H9 (cell line): ENCODE measurements around the gene SLC7A14. TPM values are rescaled to one million over a fixed set of nuclear protein-coding genes. Genes with fewer than 3 reads are reported as not detected.

ENCODE experiments used
- DNase-seq: peaks from one replicate; pipeline ENCODE4 v3.0.0-alpha.2; 2017
- H2AFZ ChIP-seq: one replicate; pipeline ENCODE4 v1.6.1; 2013; ENCODE audit warnings: mild to moderate bottlenecking, low read length, control low read depth, moderate library complexity
- H2AK5ac ChIP-seq: 2 replicates; pipeline ENCODE4 v1.6.1; 2013; ENCODE audit warnings: low read length, control low read depth, mixed read lengths; ENCODE audit not compliant: insufficient read length
- H2BK120ac ChIP-seq: one replicate; pipeline ENCODE4 v1.6.1; 2013; ENCODE audit warnings: low read depth, mild to moderate bottlenecking, low read length, control low read depth, inconsistent platforms; ENCODE audit not compliant: poor library complexity, severe bottlenecking
- H2BK12ac ChIP-seq: 2 replicates; pipeline ENCODE4 v1.6.1; 2013; ENCODE audit warnings: low read length, control low read depth, mixed read lengths, low read depth; ENCODE audit not compliant: insufficient read length
- H2BK15ac ChIP-seq: 2 replicates; pipeline ENCODE4 v1.6.1; 2013; ENCODE audit warnings: low read depth, low read length, control low read depth
- H2BK20ac ChIP-seq: one replicate; pipeline ENCODE4 v1.6.1; 2013; ENCODE audit warnings: low read depth, mild to moderate bottlenecking, low read length, control low read depth, inconsistent platforms; ENCODE audit not compliant: poor library complexity, severe bottlenecking
- H2BK5ac ChIP-seq: 2 replicates; pipeline ENCODE4 v1.6.1; 2013; ENCODE audit warnings: low read length, control low read depth, mixed read lengths; ENCODE audit not compliant: insufficient read length
- H3K14ac ChIP-seq: 2 replicates; pipeline ENCODE4 v1.6.1; 2013; ENCODE audit warnings: low read length, control low read depth; ENCODE audit not compliant: insufficient read depth
- H3K18ac ChIP-seq: 2 replicates; pipeline ENCODE4 v1.6.1; 2013; ENCODE audit warnings: low read depth, mild to moderate bottlenecking, mixed read lengths, low read length, control low read depth; ENCODE audit not compliant: insufficient read length
- H3K23ac ChIP-seq: 2 replicates; pipeline ENCODE4 v1.6.1; 2013; ENCODE audit warnings: low read length, control low read depth, mixed read lengths, low read depth; ENCODE audit not compliant: insufficient read length
- H3K23me2 ChIP-seq: 2 replicates; pipeline ENCODE4 v1.6.1; 2013; ENCODE audit warnings: low read depth, mild to moderate bottlenecking, mixed read lengths, low read length, control low read depth; ENCODE audit not compliant: insufficient read length, poor library complexity, severe bottlenecking
- H3K27ac ChIP-seq: 2 replicates; pipeline ENCODE4 v1.5.1; 2013; ENCODE audit warnings: low read length, control low read depth, mixed read lengths, low read depth; ENCODE audit not compliant: insufficient read length
- H3K27me3 ChIP-seq: 2 replicates; pipeline ENCODE4 v1.6.1; 2013; ENCODE audit warnings: low read length, control low read depth, inconsistent platforms; ENCODE audit not compliant: insufficient read depth
- H3K4ac ChIP-seq: 2 replicates; pipeline ENCODE4 v1.6.1; 2013; ENCODE audit warnings: low read depth, mild to moderate bottlenecking, control low read depth, inconsistent platforms, low read length, moderate library complexity
- H3K4me1 ChIP-seq: 2 replicates; pipeline ENCODE4 v1.6.1; 2013; ENCODE audit warnings: low read length, control low read depth, inconsistent platforms; ENCODE audit not compliant: insufficient read depth
- H3K4me2 ChIP-seq: 2 replicates; pipeline ENCODE4 v1.6.1; 2013; ENCODE audit warnings: low read length, control low read depth, mixed read lengths; ENCODE audit not compliant: insufficient read length, insufficient read depth
- H3K56ac ChIP-seq: 2 replicates; pipeline ENCODE4 v1.6.1; 2013; ENCODE audit warnings: low read depth, mild to moderate bottlenecking, mixed read lengths, low read length, control low read depth; ENCODE audit not compliant: insufficient read length
- H3K79me1 ChIP-seq: 2 replicates; pipeline ENCODE4 v1.6.1; 2013; ENCODE audit warnings: low read depth, mild to moderate bottlenecking, moderate library complexity, low read length, control low read depth, inconsistent platforms; ENCODE audit not compliant: insufficient read depth, poor library complexity, severe bottlenecking
- H3K79me2 ChIP-seq: 2 replicates; pipeline ENCODE4 v1.6.1; 2013; ENCODE audit warnings: low read length, control low read depth, inconsistent platforms; ENCODE audit not compliant: insufficient read depth
- H3K9ac ChIP-seq: 2 replicates; pipeline ENCODE4 v1.6.1; 2013; ENCODE audit warnings: low read length, control low read depth, mixed read lengths; ENCODE audit not compliant: insufficient read length; ENCODE audit errors: extremely low read depth
- H3K9me3 ChIP-seq: one replicate; pipeline ENCODE4 v1.6.1; 2013; ENCODE audit warnings: low read depth, low read length, inconsistent platforms; ENCODE audit not compliant: control insufficient read depth
- H3T11ph ChIP-seq: one replicate; pipeline ENCODE4 v1.6.1; 2013; ENCODE audit warnings: mild to moderate bottlenecking, low read length, control low read depth, inconsistent platforms
- H4K20me1 ChIP-seq: one replicate; pipeline ENCODE4 v1.6.1; 2013; ENCODE audit not compliant: control insufficient read depth, insufficient read length, insufficient read depth
- H4K5ac ChIP-seq: 2 replicates; pipeline ENCODE4 v1.6.1; 2013; ENCODE audit warnings: low read depth, mild to moderate bottlenecking, mixed read lengths, low read length, control low read depth; ENCODE audit not compliant: insufficient read length
- H4K8ac ChIP-seq: replicated peaks from 2 replicates; pipeline ENCODE4 v1.6.1; 2013; ENCODE audit warnings: low read length, control low read depth, mixed read lengths, low read depth; ENCODE audit not compliant: insufficient read length
- H4K91ac ChIP-seq: 2 replicates; pipeline ENCODE4 v1.6.1; 2013; ENCODE audit warnings: low read depth, mild to moderate bottlenecking, moderate library complexity, mixed read lengths, low read length, control low read depth; ENCODE audit not compliant: insufficient read length
- H3K27ac Mint-ChIP-seq, 3 experiments: 2 replicates in 2 of 3; 3 replicates in 1 of 3; pipeline ENCODE4 v1.8.0; 2020 to 2021; ENCODE audit warnings: mixed read lengths in 3 of 3, mild to moderate bottlenecking in 1 of 3, moderate library complexity in 1 of 3
- H3K27me3 Mint-ChIP-seq: 2 replicates; pipeline ENCODE4 v1.8.0; 2021; ENCODE audit warnings: low read depth, mild to moderate bottlenecking, moderate library complexity, mixed read lengths
- H3K36me3 Mint-ChIP-seq, 3 experiments: 2 replicates in 2 of 3; 3 replicates in 1 of 3; pipeline ENCODE4 v1.8.0; 2020 to 2021; ENCODE audit warnings: low read depth in 3 of 3, mixed read lengths in 3 of 3; ENCODE audit not compliant: insufficient read depth in 1 of 3
- H3K4me1 Mint-ChIP-seq, 2 experiments: 2 replicates each; pipeline ENCODE4 v1.8.0; 2020; ENCODE audit warnings: mixed read lengths in 2 of 2
- H3K4me3 Mint-ChIP-seq, 2 experiments: 2 replicates in 1 of 2; 3 replicates in 1 of 2; pipeline ENCODE4 v1.8.0; 2020 to 2021; ENCODE audit warnings: mild to moderate bottlenecking in 2 of 2, mixed read lengths in 2 of 2, moderate library complexity in 1 of 2
- H3K9me3 Mint-ChIP-seq, 2 experiments: 2 replicates in 1 of 2; 3 replicates in 1 of 2; pipeline ENCODE4 v1.8.0; 2020; ENCODE audit warnings: mild to moderate bottlenecking in 2 of 2, mixed read lengths in 2 of 2, moderate library complexity in 1 of 2
- CTCF ChIP-seq: fragments of 200-600 bp; sonication (generic); conservative IDR thresholded peaks from 3 replicates; pipeline ENCODE4 v1.8.0; 2021; ENCODE audit warnings: antibody characterized with exemption, mild to moderate bottlenecking
- WGBS: extraction: QIAGEN DNeasy Blood & Tissue Kit; methylation state at CpG from one replicate; pipeline ENCODE4 v1.1.7; 2013; ENCODE audit warnings: missing lambda C conversion rate, low lambda C conversion rate, mixed read lengths; ENCODE audit not compliant: insufficient read length; ENCODE audit errors: extremely low coverage; 5-methylcytosine and 5-hydroxymethylcytosine counted together
- total RNA-seq: library from RNA; stranded (reverse); gene quantifications from 2 replicates; pipeline ENCODE4 v1.2.1, GENCODE V29; 2021

Gene SLC7A14
- total RNA-seq, 1 experiment from 2014 or later: 0.42 TPM

DNA sequence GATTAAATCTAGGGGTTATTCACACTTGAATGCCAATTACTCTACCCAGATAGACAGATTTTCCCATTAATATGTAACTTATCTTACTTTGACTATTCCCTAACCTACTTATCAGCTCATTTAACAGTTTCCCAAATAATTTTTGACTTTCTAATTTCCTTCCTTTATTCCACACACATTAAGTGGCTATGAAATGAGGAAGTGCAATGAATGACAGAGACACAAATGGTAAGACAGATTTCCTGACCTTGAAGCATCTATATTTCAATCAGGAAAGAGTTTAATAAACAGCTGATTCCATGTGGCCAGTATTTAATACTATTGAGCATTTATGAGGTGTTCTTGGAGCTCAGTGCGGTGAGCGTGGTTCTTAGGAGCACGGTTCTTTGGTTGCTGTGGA is 78.8 kb downstream of the SLC7A14 start:
- no CpG with 5 or more reads among the region's 3 CpGs for WGBS
- Histone ChIP-seq H3K27ac (no peak overlapping the region), H3K4ac (no peak overlapping the region), H4K5ac (no peak overlapping the region), H2BK12ac (no peak overlapping the region), H3K9ac (no peak overlapping the region), H4K8ac (no peak overlapping the region), H2AK5ac (no peak overlapping the region), H3K79me1 (no peaks in the 10 kb centered on the region), H3K56ac (no peak overlapping the region), H2BK5ac (no peak overlapping the region), H3K79me2 (no peaks in the 10 kb centered on the region), H3K18ac (no peak overlapping the region), H3K23me2 (no peaks in the 10 kb centered on the region), H2BK120ac (no peak overlapping the region), H4K20me1 (no peaks in the 10 kb centered on the region), H3K14ac (no peak overlapping the region), H2BK15ac (no peak overlapping the region), H2BK20ac (no peak overlapping the region), H3K9me3 (no peaks in the 10 kb centered on the region), H4K91ac (no peak overlapping the region), H3K27me3 (no peaks in the 10 kb centered on the region), H3T11ph (no peak overlapping the region), H3K23ac (no peak overlapping the region), H2AFZ (no peak overlapping the region), H3K4me2 (no peak overlapping the region), H3K4me1 (no peaks in the 10 kb centered on the region)
- no peak overlapping the region for H3K4me3 Mint-ChIP-seq
- no peaks in the 10 kb centered on the region for H3K9me3 Mint-ChIP-seq
- DNase-seq: no peak
- peak overlapping the region in 1 of 3 experiments; percentile 73; a peak in 2 of 7 replicates for H3K27ac Mint-ChIP-seq
- no peak for TF ChIP-seq CTCF
- H3K36me3 Mint-ChIP-seq: no peaks in the 10 kb centered on the region
- no peaks in the 10 kb centered on the region for H3K27me3 Mint-ChIP-seq
- peaks cover 13 to 14% of the 10 kb centered on the region in 2 experiments for H3K4me1 Mint-ChIP-seq
